Glomerular endothelial cell (primary cell): ENCODE results near the gene AFAP1L1. TPM values are rescaled to one million over a fixed set of nuclear protein-coding genes. Genes with fewer than 3 reads are reported as not detected.

Source experiments
- DNase-seq: peaks from one replicate; pipeline ENCODE4 v3.0.0-alpha.2; 2011; ENCODE audit warnings: low read depth, low spot score; ENCODE audit errors: extremely low read depth
- total RNA-seq: library from RNA; depleted of rRNA; stranded (reverse); fragments of >200 nt; gene quantifications from 2 replicates; pipeline ENCODE4 v1.2.3, GENCODE V29; 2015

AFAP1L1 gene
- total RNA-seq, 1 donor from 2014 or later = 274 TPM

GRCh38 chr5:149310947-149311658 lies 39.4 kb downstream of the AFAP1L1 start:
- no peak for DNase-seq

DNA sequence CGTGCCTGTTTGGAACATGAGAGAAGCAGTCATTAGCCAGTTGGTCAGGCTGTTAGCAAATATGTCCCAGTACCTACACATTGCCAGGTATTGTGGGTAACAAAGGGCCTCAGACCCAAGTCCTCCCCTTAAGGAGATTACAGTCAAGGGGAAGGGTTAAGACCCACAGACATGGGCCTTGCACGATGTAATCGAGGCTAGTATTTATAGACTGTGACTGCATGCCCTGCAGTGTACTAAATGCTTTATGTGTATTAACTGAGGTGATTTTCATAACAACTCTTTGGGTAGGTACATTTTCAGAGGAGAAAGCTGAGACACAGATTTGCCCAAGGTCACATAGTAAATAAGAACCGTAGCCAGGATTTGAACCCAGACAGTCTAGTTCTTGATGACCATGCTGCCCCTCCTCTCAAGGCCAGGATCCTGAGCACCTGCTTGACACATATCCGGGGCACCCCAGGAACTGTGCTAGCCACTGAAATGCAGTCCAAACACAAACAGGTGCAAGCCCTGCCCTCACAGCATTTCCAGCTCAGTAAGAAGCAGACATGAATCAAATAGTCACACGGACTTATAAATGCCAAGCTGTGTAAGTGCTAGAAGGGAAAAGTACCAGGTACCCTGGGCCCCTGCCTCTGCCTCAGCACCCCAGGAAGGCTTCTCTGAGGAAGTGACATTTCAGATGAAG lies 41.6 kb downstream of the AFAP1L1 start:
- no peak for DNase-seq

- no peak for DNase-seq
Measured at GRCh38 chr5:149314571-149315111, 43.0 kb downstream of the AFAP1L1 start.

- no peak for DNase-seq
Measured at GRCh38 chr5:149315753-149316152, 44.1 kb downstream of the AFAP1L1 start.

DNA sequence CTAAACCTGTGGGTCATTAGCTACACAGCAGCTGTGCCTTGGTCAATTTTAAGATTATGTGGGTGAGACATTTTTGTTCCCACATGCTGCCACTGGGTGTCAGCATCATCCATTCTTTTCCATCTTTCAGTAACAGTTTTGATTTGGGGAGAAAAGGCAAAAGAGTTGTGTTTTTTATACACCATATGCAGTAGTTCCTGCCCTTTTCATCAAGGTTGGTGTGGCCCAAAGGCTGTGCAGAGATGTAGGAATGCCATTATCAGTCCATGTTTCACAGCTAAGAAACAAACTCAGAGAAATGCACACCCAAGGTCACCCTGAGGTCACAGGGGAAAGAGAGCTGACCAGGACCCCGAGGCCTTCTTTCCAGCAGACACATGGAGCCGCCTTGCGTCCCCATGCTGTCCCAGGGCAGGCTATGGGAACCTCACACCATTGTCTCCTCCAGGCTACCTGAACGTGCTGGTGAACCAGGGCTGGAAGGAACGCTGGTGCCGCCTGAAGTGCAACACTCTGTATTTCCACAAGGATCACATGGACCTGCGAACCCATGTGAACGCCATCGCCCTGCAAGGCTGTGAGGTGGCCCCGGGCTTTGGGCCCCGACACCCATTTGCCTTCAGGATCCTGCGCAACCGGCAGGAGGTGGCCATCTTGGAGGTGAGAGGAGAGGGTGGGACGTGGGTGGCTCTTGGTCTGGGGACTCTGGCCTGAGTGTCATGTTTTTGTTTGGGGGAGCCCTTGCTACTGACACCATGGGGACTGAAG lies 45.8 kb downstream of the AFAP1L1 start:
- no peak for DNase-seq

- DNase-seq = no peak
Measured at GRCh38 chr5:149319174-149319573, 47.5 kb downstream of the AFAP1L1 start.

- DNase-seq = no peak
Measured at GRCh38 chr5:149320791-149321330, 49.2 kb downstream of the AFAP1L1 start.

GRCh38 chr5:149322518-149322917 lies 50.9 kb downstream of the AFAP1L1 start:
- no peak for DNase-seq

- no peak for DNase-seq
Measured at GRCh38 chr5:149323210-149323609, 51.6 kb downstream of the AFAP1L1 start.

DNA sequence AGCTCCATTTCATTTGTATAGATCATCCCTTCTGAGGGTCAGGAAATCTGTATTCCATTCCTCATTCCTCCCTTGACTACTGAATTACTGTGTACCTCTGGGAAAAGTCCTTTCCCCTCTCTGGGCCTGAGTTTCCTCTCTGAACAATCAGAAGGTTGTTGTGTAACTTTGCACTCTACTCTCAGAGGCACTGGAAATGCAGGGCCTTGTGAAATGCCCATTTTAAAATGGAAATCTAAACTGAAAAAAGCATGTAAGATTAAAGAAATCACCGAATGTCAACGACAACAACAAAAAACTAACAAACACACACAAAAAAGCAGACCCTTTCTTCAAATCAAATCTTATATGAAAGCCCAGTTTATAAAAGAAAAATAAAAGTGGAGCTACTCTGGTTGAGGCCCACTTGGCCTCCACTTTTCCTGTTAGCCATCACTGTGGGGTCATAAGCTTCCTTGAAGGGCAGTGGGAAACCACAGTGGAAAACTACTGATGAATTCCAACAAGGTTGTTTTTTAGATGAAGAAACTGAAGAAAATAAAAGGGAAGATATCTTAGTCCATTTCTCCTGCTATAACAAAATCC lies 52.1 kb downstream of the AFAP1L1 start:
- DNase-seq = no peak

- DNase-seq = no peak
Measured at GRCh38 chr5:149324641-149325040, 53.0 kb downstream of the AFAP1L1 start.

- DNase-seq = no peak
Measured at GRCh38 chr5:149325166-149325735, 53.6 kb downstream of the AFAP1L1 start.

- no peak for DNase-seq
Measured at GRCh38 chr5:149325894-149326293, 54.2 kb downstream of the AFAP1L1 start.

DNA sequence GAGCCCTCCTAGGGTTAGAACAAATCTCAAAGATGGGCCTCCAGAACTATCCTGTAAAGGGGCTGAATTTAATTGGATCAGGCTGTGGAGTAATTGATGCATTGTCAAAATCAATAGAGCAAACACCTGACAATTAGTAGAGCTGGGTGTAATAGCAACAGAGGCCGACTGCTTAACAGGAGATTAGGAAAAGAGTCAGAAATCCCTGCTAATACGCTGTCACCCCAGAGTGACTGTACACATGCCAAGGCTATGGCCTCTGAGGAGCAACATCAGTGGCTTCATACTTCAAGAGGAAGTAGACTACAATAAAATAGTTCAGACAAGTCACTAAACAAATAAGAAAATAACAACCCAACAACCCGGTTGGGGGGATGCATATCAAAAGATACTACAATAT lies 55.0 kb downstream of the AFAP1L1 start:
- no peak for DNase-seq

- no peak for DNase-seq
Measured at GRCh38 chr5:149328177-149328576, 56.5 kb downstream of the AFAP1L1 start.

- DNase-seq = no peak
Measured at GRCh38 chr5:149333711-149334443, 62.2 kb downstream of the AFAP1L1 start.

GRCh38 chr5:149337736-149338135 lies 66.1 kb downstream of the AFAP1L1 start:
- no peak for DNase-seq

DNA sequence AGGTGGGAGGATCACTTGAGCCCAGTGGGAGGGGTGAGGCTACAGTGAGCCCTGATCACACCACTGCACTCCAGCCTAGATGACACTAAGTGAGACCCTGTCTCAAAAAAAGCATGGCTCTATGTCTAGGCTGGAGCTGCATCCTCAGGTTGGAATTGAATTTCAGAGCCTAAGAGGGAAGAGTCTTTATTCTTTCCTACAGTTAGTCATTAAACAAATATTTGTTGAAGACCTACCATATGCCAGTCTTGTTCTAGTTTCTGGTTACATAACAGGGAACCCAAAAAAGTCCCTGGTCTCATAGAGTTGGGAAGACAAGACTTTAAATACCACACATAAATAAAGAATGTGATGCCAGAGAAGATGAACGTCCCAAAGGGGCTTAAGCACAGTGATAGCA lies 66.7 kb downstream of the AFAP1L1 start:
- DNase-seq = no peak

GRCh38 chr5:149340920-149341319 lies 69.3 kb downstream of the AFAP1L1 start:
- no peak for DNase-seq

DNA sequence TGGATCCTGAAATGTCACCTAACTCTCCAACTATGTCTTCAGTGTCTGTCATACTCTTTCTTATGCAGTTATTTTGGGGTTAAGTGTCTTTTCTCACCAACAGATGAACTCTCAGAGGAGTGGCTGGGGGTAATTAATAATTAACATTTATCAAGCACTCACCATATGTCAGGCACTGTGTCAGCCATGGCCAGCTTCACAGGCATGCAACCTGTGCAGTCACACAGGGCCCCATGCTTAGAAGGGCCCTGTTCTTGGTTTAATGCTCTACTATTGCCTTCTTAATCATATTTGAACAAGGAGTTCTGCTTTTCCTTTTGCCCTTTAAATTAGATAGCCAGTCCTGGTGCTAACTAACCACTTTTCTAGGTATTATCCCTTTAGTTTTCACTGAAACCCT lies 70.2 kb downstream of the AFAP1L1 start:
- DNase-seq = no peak
